Measurements from ENCODE around the gene NEGR1.

NEGR1 gene

DNA sequence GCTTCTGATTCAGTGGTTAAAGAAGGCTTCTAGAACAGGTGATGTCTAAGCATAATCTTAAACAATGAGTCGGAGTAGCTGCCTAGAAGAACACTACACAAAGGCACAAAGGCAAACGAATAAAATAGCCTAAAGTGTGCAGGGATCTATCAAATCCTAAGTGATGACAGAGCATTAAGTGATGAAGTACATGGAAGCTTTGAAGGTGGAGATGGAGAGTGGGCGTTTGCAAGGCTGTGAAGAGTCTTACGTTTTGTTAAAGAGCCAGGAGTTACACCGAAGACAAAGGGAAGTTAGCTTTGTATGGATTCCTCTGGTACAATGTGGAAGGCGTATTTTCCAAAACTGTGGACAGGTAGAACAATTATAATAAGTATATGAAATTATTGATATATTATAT, 270.6 kb downstream of the NEGR1 start:
- H3K9me2 ChIP-seq (replicated peaks; ENCODE audit: low read depth, low read length): no peaks in the 10 kb centered on the region
- no peaks in the 10 kb centered on the region for H3F3A ChIP-seq (ENCODE audit: low read depth)
- H3K79me2 ChIP-seq (ENCODE audit: insufficient read depth, low read length): no peaks in the 10 kb centered on the region
- no peak overlapping the region for H3K4me3 ChIP-seq (ENCODE audit: low read length, poor library complexity, severe bottlenecking)
- TF ChIP-seq, protein P1, sequence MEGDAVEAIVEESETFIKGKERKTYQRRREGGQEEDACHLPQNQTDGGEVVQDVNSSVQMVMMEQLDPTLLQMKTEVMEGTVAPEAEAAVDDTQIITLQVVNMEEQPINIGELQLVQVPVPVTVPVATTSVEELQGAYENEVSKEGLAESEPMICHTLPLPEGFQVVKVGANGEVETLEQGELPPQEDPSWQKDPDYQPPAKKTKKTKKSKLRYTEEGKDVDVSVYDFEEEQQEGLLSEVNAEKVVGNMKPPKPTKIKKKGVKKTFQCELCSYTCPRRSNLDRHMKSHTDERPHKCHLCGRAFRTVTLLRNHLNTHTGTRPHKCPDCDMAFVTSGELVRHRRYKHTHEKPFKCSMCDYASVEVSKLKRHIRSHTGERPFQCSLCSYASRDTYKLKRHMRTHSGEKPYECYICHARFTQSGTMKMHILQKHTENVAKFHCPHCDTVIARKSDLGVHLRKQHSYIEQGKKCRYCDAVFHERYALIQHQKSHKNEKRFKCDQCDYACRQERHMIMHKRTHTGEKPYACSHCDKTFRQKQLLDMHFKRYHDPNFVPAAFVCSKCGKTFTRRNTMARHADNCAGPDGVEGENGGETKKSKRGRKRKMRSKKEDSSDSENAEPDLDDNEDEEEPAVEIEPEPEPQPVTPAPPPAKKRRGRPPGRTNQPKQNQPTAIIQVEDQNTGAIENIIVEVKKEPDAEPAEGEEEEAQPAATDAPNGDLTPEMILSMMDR (conservative IDR thresholded peaks at IDR 0.05; ENCODE audit: low read length): no peak
- TF ChIP-seq EZH2phosphoT487 (IDR thresholded peaks at IDR 0.05; ENCODE audit: borderline replicate concordance): no peak
- H3K36me3 ChIP-seq (ENCODE audit: insufficient read depth, low read length): no peaks in the 10 kb centered on the region
- H3K4me1 ChIP-seq (ENCODE audit: insufficient read depth, low read length, poor library complexity, severe bottlenecking): peaks cover 5% of the 10 kb centered on the region
- H3K4me2 ChIP-seq (ENCODE audit: low read depth, low read length, poor library complexity, severe bottlenecking): no peak overlapping the region
- H3K9me3 ChIP-seq (ENCODE audit: insufficient read depth, low read depth, low read length): no peaks in the 10 kb centered on the region
- H3K27me3 ChIP-seq (ENCODE audit: insufficient read depth, low read length, poor library complexity, severe bottlenecking): no peaks in the 10 kb centered on the region
- no peak overlapping the region for H3K9ac ChIP-seq (ENCODE audit: low read depth, low read length, poor library complexity, severe bottlenecking)
- H2AFZ ChIP-seq (ENCODE audit: low read length): no peak overlapping the region
- H4K20me1 ChIP-seq (ENCODE audit: insufficient read depth, low read length, poor library complexity, severe bottlenecking): no peaks in the 10 kb centered on the region

GRCh38 chr1:72010094-72010431, 272.3 kb downstream of the NEGR1 start:
- no peaks in the 10 kb centered on the region for H4K20me1 ChIP-seq (ENCODE audit: insufficient read depth, low read length, poor library complexity, severe bottlenecking)
- no peak overlapping the region for H3K9ac ChIP-seq (ENCODE audit: low read depth, low read length, poor library complexity, severe bottlenecking)
- H2AFZ ChIP-seq (ENCODE audit: low read length): peak overlapping the region; percentile 40; the same call in 1 of the 2 replicates
- no peaks in the 10 kb centered on the region for H3K27me3 ChIP-seq (ENCODE audit: insufficient read depth, low read length, poor library complexity, severe bottlenecking)
- H3F3A ChIP-seq (ENCODE audit: low read depth): no peaks in the 10 kb centered on the region
- peak overlapping the region; percentile 10 for H3K4me2 ChIP-seq (ENCODE audit: low read depth, low read length, poor library complexity, severe bottlenecking)
- H3K9me3 ChIP-seq (ENCODE audit: insufficient read depth, low read depth, low read length): no peaks in the 10 kb centered on the region
- no peaks in the 10 kb centered on the region for H3K79me2 ChIP-seq (ENCODE audit: insufficient read depth, low read length)
- no peak overlapping the region for H3K4me3 ChIP-seq (ENCODE audit: low read length, poor library complexity, severe bottlenecking)
- H3K9me2 ChIP-seq (replicated peaks; ENCODE audit: low read depth, low read length): no peaks in the 10 kb centered on the region
- no peak for TF ChIP-seq EZH2phosphoT487 (IDR thresholded peaks at IDR 0.05; ENCODE audit: borderline replicate concordance)
- TF ChIP-seq, protein P1 (conservative IDR thresholded peaks at IDR 0.05; ENCODE audit: low read length): 0 out of 2 replicates have a peak, but pooled peaks have one; percentile 9
- H3K4me1 ChIP-seq (ENCODE audit: insufficient read depth, low read length, poor library complexity, severe bottlenecking): peaks cover 5% of the 10 kb centered on the region
- no peaks in the 10 kb centered on the region for H3K36me3 ChIP-seq (ENCODE audit: insufficient read depth, low read length)

- Histone ChIP-seq H3K9me3 (ENCODE audit: insufficient read depth, low read depth, low read length) (no peaks in the 10 kb centered on the region), H3F3A (ENCODE audit: low read depth) (no peaks in the 10 kb centered on the region), H3K4me1 (ENCODE audit: insufficient read depth, low read length, poor library complexity, severe bottlenecking) (peaks cover 5% of the 10 kb centered on the region), H3K79me2 (ENCODE audit: insufficient read depth, low read length) (no peaks in the 10 kb centered on the region), H3K27me3 (ENCODE audit: insufficient read depth, low read length, poor library complexity, severe bottlenecking) (no peaks in the 10 kb centered on the region), H3K9ac (ENCODE audit: low read depth, low read length, poor library complexity, severe bottlenecking) (no peak overlapping the region), H4K20me1 (ENCODE audit: insufficient read depth, low read length, poor library complexity, severe bottlenecking) (no peaks in the 10 kb centered on the region), H3K36me3 (ENCODE audit: insufficient read depth, low read length) (no peaks in the 10 kb centered on the region), H3K9me2 (replicated peaks; ENCODE audit: low read depth, low read length) (no peaks in the 10 kb centered on the region), H3K4me3 (ENCODE audit: low read length, poor library complexity, severe bottlenecking) (no peak overlapping the region), H2AFZ (ENCODE audit: low read length) (peak overlapping the region; percentile 40; the same call in 1 of the 2 replicates), H3K4me2 (ENCODE audit: low read depth, low read length, poor library complexity, severe bottlenecking) (peak overlapping the region; percentile 10)
- TF ChIP-seq, protein P1 (conservative IDR thresholded peaks at IDR 0.05; ENCODE audit: low read length): no peak
- no peak for TF ChIP-seq EZH2phosphoT487 (IDR thresholded peaks at IDR 0.05; ENCODE audit: borderline replicate concordance)
Observed at GRCh38 chr1:72009173-72010093, 272.9 kb downstream of the NEGR1 start.

Measured in Loucy (cell line).